CD4-positive, alpha-beta T cell treated with Interleukin-15 for 1 hour (primary cell): Measurements from ENCODE around the gene CHTOP.
"Not testable (repeated sequence)": the region's sequence is repeated elsewhere in the genome, so short reads cannot be mapped to it uniquely, and the experiment has no call there.

Experiments used
- DNase-seq: peaks from one replicate; pipeline ENCODE4 v3.0.0-alpha.2; 2020

The CHTOP gene

GRCh38 chr1:153633754-153634665, at the start of gene CHTOP:
Gene CHTOP (plus strand): TSS chr1:153634066. CDS start chr1:153636589, 2,523 bp downstream.
- peak; percentile 97 for DNase-seq

- no peak for DNase-seq
Measured at GRCh38 chr1:153585006-153585405, 48.9 kb upstream of the CHTOP start.

GRCh38 chr1:153586347-153586746, 47.5 kb upstream of the CHTOP start:
- no peak for DNase-seq

GRCh38 chr1:153587314-153587713, 46.6 kb upstream of the CHTOP start:
- DNase-seq = no peak

GRCh38 chr1:153588033-153588432, 45.8 kb upstream of the CHTOP start:
- not testable (repeated sequence) for DNase-seq

- no peak for DNase-seq
Measured at GRCh38 chr1:153588482-153588881, 45.4 kb upstream of the CHTOP start.

GRCh38 chr1:153592748-153593147, 41.1 kb upstream of the CHTOP start:
- DNase-seq = no peak

GRCh38 chr1:153597206-153597605, 36.7 kb upstream of the CHTOP start:
- DNase-seq = no peak

GRCh38 chr1:153598309-153599172, 35.3 kb upstream of the CHTOP start:
- DNase-seq = peak; percentile 77

GRCh38 chr1:153599847-153600246, 34.0 kb upstream of the CHTOP start:
- no peak for DNase-seq

- DNase-seq = no peak
Measured at GRCh38 chr1:153602749-153603148, 31.1 kb upstream of the CHTOP start.

- DNase-seq = no peak
Measured at GRCh38 chr1:153606194-153606593, 27.7 kb upstream of the CHTOP start.

GRCh38 chr1:153607381-153607780, 26.5 kb upstream of the CHTOP start:
- DNase-seq = no peak

- DNase-seq = no peak
Measured at GRCh38 chr1:153608089-153608682, 25.7 kb upstream of the CHTOP start.

- DNase-seq = no peak
Measured at GRCh38 chr1:153608742-153609584, 24.9 kb upstream of the CHTOP start.

GRCh38 chr1:153609585-153609907, 24.3 kb upstream of the CHTOP start:
- DNase-seq = no peak

- DNase-seq = no peak
Measured at GRCh38 chr1:153610334-153610733, 23.5 kb upstream of the CHTOP start.

- DNase-seq = no peak
Measured at GRCh38 chr1:153610811-153611301, 23.0 kb upstream of the CHTOP start.

GRCh38 chr1:153611356-153611755, 22.5 kb upstream of the CHTOP start:
- no peak for DNase-seq

- no peak for DNase-seq
Measured at GRCh38 chr1:153612111-153612754, 21.6 kb upstream of the CHTOP start.

GRCh38 chr1:153612755-153613331, 21.0 kb upstream of the CHTOP start, which contains the start of gene S100A16:
Gene S100A16 (minus strand): TSS chr1:153613137. CDS start chr1:153608151, 4,986 bp downstream.
- DNase-seq = no peak
